NCI-H2227 treated with DMSO at 0.1 percent for 48 hours (cell line): ENCODE results near the gene SCYGR6.
"Not testable (repeated sequence)": the region's sequence is repeated elsewhere in the genome, so short reads cannot be mapped to it uniquely, and the experiment has no call there.

Source experiments
- DNase-seq: peaks from one replicate; lab custom pipeline; 2025; lab: John Stamatoyannopoulos, UW

Gene SCYGR6, protein sequence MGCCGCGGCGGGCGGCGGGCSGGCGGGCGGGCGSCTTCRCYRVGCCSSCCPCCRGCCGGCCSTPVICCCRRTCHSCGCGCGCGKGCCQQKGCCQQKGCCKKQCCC

GRCh38 chr2:227724394-227725039 is at the start of gene SCYGR6:
TSS of gene SCYGR6 (minus strand) at chr2:227724757. CDS start at chr2:227724757, 0 bp downstream.
- DNase-seq: no peak

- no peak for DNase-seq
These were observed 49.6 kb upstream of the SCYGR6 start for GRCh38 chr2:227774011-227774624.

- no peak for DNase-seq
These were observed 48.4 kb upstream of the SCYGR6 start for GRCh38 chr2:227772932-227773331.

GRCh38 chr2:227772197-227772661 is 47.7 kb upstream of the SCYGR6 start:
- DNase-seq: no peak

- DNase-seq: no peak
These were observed 43.3 kb upstream of the SCYGR6 start for GRCh38 chr2:227767830-227768229.

- DNase-seq: peak; percentile 38
These were observed 41.9 kb upstream of the SCYGR6 start for GRCh38 chr2:227766373-227766883.

DNA sequence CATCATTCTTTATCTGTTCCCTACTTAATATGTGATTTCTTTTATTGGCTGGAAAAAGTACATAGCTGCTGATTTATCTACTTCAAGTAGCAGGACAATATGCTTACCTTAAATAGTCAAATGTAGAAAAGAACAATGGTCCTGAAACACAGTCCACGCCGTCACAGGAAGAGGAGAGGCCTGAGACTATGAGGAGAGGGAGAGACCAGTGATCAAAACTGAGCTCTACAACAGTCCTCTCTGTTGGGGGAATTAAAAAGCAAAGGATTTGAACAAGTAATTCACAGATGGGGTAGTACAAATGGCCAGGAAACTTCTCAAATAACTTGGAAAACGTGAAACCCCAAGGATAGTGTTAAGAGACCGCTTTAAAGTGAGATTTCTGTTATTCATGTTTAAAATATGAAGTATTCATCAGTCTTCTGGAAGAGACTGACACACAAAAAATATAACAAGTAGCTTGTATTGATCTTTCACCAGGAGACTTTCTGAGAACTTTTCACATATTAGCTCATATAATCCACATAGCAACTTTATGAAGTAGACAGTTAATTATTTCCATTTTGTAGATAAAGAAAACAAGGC is 41.3 kb upstream of the SCYGR6 start:
- no peak for DNase-seq

- DNase-seq: no peak
These were observed 37.4 kb upstream of the SCYGR6 start for GRCh38 chr2:227761740-227762476.

- no peak for DNase-seq
These were observed 35.0 kb upstream of the SCYGR6 start for GRCh38 chr2:227759411-227760118.

GRCh38 chr2:227756261-227756660 is 31.7 kb upstream of the SCYGR6 start:
- DNase-seq: not testable (repeated sequence)

GRCh38 chr2:227748079-227748478 is 23.5 kb upstream of the SCYGR6 start:
- DNase-seq: no peak

DNA sequence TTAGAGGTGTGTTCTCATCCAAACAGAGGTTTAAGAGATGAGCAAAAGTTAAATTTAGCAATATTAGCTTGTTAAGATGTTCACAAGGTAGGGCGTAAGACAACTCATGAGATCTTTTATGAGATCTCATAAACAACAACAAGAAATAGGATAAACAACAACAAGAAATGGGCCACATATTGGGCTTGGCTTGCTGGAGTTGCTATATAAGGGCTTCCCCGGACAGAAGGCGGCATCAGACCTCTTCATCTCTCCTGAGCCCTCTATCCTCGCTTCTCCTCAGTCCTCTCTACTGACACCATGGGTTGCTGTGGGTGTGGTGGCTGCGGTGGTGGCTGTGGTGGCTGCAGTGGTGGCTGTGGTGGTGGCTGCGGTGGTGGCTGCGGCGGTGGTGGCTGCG is 21.0 kb upstream of the SCYGR6 start, which contains the start of gene SCYGR8:
Gene SCYGR8, plus strand, starts transcription at position 301 of the 400 bp plus-strand sequence. Its CDS starts 0 bp downstream, at position 301.
- DNase-seq: no peak

DNA sequence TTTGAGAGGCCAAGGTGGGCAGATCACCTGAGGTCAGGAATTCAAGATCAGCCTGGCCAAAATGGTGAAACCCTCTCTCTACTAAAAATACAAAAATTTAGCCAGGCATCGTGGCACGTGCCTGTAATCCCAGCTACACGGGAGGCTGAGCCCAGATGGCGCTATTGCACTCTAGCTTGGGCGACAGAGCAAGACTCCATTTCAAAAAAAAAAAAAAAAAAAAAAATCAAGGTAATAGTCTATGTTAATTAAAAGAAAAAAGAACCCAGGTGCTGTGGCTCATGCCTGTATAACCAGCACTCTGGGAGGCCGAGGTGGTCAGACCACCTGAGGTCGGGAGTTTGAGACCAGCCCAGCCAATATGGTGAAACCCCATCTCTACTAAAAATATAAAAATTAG is 16.1 kb upstream of the SCYGR6 start:
- not testable (repeated sequence) for DNase-seq

DNA sequence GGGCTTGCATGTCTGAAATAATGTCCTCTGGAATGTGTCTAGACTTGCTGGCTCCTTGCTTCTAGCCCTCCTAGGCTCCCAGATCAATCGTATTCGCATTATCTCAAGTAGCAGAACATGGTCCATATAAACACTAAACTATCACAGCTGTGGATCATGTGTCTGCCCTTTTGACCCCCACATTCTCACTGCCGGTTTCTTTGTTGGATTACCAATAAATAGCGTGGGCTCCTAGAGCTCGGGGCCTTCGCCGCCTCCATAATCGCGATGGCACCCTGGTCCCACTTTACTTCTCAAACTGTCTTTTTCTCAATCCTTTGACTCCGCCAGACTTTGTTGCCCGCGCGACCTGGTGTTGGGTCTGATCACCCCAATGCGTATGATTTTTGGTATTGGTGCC is 14.8 kb upstream of the SCYGR6 start:
- DNase-seq: no peak

DNA sequence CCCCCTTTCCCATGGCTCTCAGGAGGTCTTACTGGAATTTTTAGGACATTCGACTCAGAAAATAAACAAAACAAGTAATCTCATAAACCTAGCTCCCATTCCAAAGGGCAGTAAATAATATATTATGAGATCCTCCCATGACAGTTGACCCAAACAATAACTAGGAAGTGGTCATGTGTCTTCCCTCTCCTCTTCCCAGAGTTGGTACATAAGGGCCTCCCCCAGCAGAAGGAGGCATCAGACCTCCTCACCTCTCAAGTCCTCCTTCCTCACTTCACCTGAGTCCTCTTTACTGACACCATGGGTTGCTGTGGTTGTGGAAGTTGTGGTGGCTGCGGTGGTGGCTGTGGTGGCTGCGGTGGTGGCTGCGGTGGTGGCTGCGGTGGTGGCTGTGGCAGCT is 3.5 kb upstream of the SCYGR6 start, which contains the start of gene SCYGR7:
Gene SCYGR7, plus strand, starts transcription at position 301 of the 400 bp plus-strand sequence. Its CDS starts 0 bp downstream, at position 301.
- DNase-seq: no peak

- not testable (repeated sequence) for DNase-seq
These were observed 1.7 kb downstream of the SCYGR6 start for GRCh38 chr2:227722821-227723220.

DNA sequence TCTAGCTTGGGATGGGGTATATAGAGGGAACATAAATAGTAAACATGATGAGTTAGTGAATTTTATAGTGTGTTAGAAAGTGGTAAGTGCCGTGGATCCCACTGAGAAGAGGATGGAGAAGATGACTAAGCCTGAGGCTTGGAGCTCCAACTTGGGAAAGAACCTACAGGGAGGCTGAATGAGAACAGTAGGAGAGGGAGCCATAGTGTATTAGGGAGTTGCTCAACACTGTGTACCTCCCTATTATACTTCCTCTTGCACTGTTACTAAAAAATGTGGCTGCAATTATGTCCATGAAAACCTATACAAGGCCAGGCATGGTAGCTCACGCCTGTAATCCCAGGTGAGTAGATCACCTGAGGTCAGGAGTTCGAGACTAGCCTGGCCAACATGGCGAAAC is 3.9 kb downstream of the SCYGR6 start:
- DNase-seq: no peak

GRCh38 chr2:227719641-227720040 is 4.9 kb downstream of the SCYGR6 start:
- DNase-seq: no peak

DNA sequence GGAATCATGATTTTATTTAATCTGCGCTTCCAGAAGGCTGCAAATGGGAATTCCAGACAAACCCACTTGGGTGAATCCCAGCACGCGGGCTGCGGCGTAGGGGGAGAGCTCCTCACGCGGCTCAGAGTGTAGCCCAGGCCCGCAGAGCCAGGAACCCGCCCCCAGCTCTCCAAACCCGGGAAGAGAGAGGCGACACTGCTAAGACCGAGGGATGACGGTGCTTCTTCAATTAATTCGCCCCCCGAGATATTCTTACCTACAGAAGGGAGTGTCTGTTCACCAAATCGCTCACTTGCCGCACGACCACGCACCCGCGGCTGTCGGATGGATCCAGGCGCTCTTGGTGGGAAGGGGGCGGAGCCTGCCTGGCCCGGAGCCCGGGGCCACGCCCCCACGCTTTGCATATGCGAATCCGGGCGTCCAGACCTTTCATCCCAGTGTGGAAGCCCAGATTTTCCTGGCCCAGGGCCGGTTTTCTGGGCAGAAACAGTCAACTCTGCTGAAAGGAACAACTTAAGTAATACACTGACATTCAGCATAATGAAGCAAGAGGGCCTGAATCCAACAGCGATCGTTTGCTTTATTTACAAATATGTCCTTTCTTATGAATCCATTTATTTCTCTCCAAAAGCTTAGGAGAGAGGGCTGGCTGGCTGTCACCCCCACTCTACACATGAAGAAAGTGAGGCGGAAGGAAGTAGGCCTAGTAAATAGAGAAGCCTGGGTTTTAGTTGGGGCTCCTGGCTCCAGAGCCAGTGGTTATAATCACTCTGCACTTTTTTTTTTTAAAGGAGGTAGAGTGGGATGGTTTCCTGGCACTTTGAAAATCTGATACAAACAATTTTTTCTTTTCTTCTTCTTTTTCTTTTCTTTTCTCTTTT is 6.6 kb downstream of the SCYGR6 start, which contains the start of gene SLC19A3:
Gene SLC19A3, minus strand, starts transcription at position 342 of the 881 bp plus-strand sequence. CDS start 15,710 bp downstream, outside the sequence.
- peak; percentile 12 for DNase-seq

DNA sequence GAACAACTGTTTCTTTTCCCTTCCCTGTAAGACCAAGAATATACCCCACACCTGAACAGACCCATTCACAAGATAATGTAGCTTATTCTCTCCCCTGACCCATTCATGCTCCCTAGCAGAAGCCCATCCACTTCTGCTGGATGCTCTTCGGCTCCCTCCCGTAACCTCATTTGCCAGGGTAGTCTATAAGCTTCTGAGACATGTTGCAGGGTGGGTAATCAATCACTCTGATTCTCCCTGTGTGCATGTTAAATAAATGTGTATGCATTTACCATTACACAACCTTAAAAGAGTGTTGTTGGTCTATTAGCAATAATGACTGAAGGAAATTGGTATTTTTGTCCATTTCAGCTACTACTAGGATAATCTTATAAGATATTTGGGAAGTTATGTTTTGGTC is 8.1 kb downstream of the SCYGR6 start:
- DNase-seq: no peak
